HepG2 (cell line): ENCODE results near the gene STAB2. TPM values are rescaled to one million over a fixed set of nuclear protein-coding genes. Genes with fewer than 3 reads are reported as not detected.

ENCODE experiments used
- ATAC-seq: fragments of 200-7000 bp; cut with Tn5 transposase; 3 replicates; pipeline ENCODE4 v1.9.1; 2020; ENCODE audit warnings: mild to moderate bottlenecking, moderate library complexity
- BruUV-seq: library from RNA; stranded (reverse); fragments of 400-500 nt; replicated peaks from 2 replicates; lab custom pipeline; 2021; lab: Mats Ljungman, UMichigan
- CTCF ChIA-PET: fragments of 300-600 bp; formaldehyde crosslinking; extraction: SDS; loops from one replicate; lab custom pipeline; 2021; ENCODE audit warnings: low total read pairs, inconsistent platforms, low intra/inter-chr PET ratio; lab: Yijun Ruan, JAX
- POLR2A ChIA-PET: fragments of 350-600 bp; sonication (Branson Sonifier 250); formaldehyde crosslinking; loops from one replicate; lab custom pipeline; 2020; ENCODE audit warnings: antibody characterized with exemption, inconsistent platforms; lab: Yijun Ruan, JAX
- DNase-seq: peaks from one replicate; pipeline ENCODE4 v3.0.0-alpha.2; 2015; ENCODE audit warnings: low spot score
- FAIRE-seq: peaks from 3 replicates; lab custom pipeline; 2011; peaks lifted over from hg19 to GRCh38; lab: Jason Lieb, UNC
- H2AFZ ChIP-seq: one replicate; pipeline ENCODE4 v1.6.1; 2011; ENCODE audit warnings: low read length, inconsistent platforms
- H3K27ac ChIP-seq: fragments of 300-600 bp; 3 replicates; pipeline ENCODE4 v1.8.0; 2011; ENCODE audit warnings: mixed run types, mild to moderate bottlenecking, mixed read lengths, low read length, inconsistent platforms; ENCODE audit not compliant: insufficient read depth; ENCODE audit errors: extremely low read length
- H3K27me3 ChIP-seq, 2 experiments: fragments of 200-600 bp in 1 of 2; 2 replicates in 1 of 2; 3 replicates in 1 of 2; pipeline versions ENCODE4 v1.6.0 to v1.8.0; 2011; ENCODE audit warnings: low read length in 2 of 2, mild to moderate bottlenecking in 2 of 2, moderate library complexity in 2 of 2, inconsistent platforms in 1 of 2; ENCODE audit not compliant: insufficient read depth in 2 of 2, control insufficient read depth in 1 of 2
- H3K36me3 ChIP-seq, 2 experiments: fragments of 200-600 bp in 1 of 2; replicated peaks in 1 of 2; 2 replicates in 1 of 2; 3 replicates in 1 of 2; pipeline versions ENCODE4 v1.5.1 to v1.8.0; 2011; ENCODE audit warnings: low read length in 2 of 2, inconsistent platforms in 1 of 2; ENCODE audit not compliant: insufficient read depth in 2 of 2, control insufficient read depth in 1 of 2
- H3K4me1 ChIP-seq: 2 replicates; pipeline ENCODE4 v1.5.1; 2012; ENCODE audit warnings: low read length, inconsistent platforms; ENCODE audit not compliant: insufficient read depth
- H3K4me2 ChIP-seq: 2 replicates; pipeline ENCODE4 v1.6.0; 2011; ENCODE audit warnings: low read depth, low read length, inconsistent platforms
- H3K4me3 ChIP-seq, 3 experiments: fragments of 200-600 bp in 1 of 3; sonication (generic), shearing (Covaris generic) in 1 of 3; replicated peaks in 1 of 3; 2 replicates each; pipeline ENCODE4 v1.5.1; 2011 to 2016; ENCODE audit warnings: low read length in 3 of 3, inconsistent platforms in 2 of 3, low read depth in 2 of 3, mild to moderate bottlenecking in 2 of 3, control low read depth in 1 of 3, mixed read lengths in 1 of 3; ENCODE audit not compliant: insufficient read depth in 1 of 3
- H3K79me2 ChIP-seq: one replicate; pipeline ENCODE4 v1.6.1; 2011; ENCODE audit warnings: low read length, inconsistent platforms; ENCODE audit not compliant: insufficient read depth
- H3K9ac ChIP-seq: 2 replicates; pipeline ENCODE4 v1.6.0; 2011; ENCODE audit warnings: mild to moderate bottlenecking, low read depth, low read length, inconsistent platforms; ENCODE audit not compliant: insufficient read depth
- H3K9me3 ChIP-seq: 2 replicates; pipeline ENCODE4 v1.5.1; 2012; ENCODE audit warnings: mild to moderate bottlenecking, low read length
- H4K20me1 ChIP-seq: 2 replicates; pipeline ENCODE4 v1.6.0; 2011; ENCODE audit warnings: inconsistent platforms, mild to moderate bottlenecking, low read length, moderate library complexity; ENCODE audit not compliant: insufficient read depth
- CAMTA2 ChIP-seq: sonication (generic); formaldehyde crosslinking; IDR thresholded peaks from 2 replicates; pipeline ENCODE4 v1.4.0; 2020; ENCODE audit warnings: mild to moderate bottlenecking, missing genetic modification reagents, borderline replicate concordance
- HMGXB3 ChIP-seq: sonication (generic); formaldehyde crosslinking; IDR thresholded peaks from 2 replicates; pipeline ENCODE4 v1.4.0; 2020; ENCODE audit warnings: missing genetic modification reagents, borderline replicate concordance
- HNF4A ChIP-seq: sonication (generic); formaldehyde crosslinking; IDR thresholded peaks from 2 replicates; pipeline ENCODE4 v1.4.0; 2020; ENCODE audit warnings: missing genetic modification reagents
- HNRNPLL ChIP-seq: fragments of 200-400 bp; formaldehyde crosslinking; IDR thresholded peaks from 2 replicates; pipeline ENCODE4 v1.6.1; 2017; ENCODE audit warnings: mild to moderate bottlenecking, low read depth, low read length; ENCODE audit not compliant: poor library complexity, severe bottlenecking
- ISX ChIP-seq: sonication (generic); formaldehyde crosslinking; conservative IDR thresholded peaks from 2 replicates; pipeline ENCODE4 v1.5.0; 2020; ENCODE audit warnings: missing genetic modification reagents
- KIAA2018 ChIP-seq: sonication (generic); formaldehyde crosslinking; IDR thresholded peaks from 2 replicates; pipeline ENCODE4 v1.5.0; 2020; ENCODE audit warnings: mild to moderate bottlenecking, missing genetic modification reagents, borderline replicate concordance
- ZNF644 ChIP-seq: IDR thresholded peaks from 2 replicates; pipeline ENCODE4 v1.6.1; 2016; ENCODE audit warnings: low read depth
- WGBS: methylation state at CpG from one replicate; pipeline ENCODE4 v1.1.6; 2017; ENCODE audit warnings: low lambda C conversion rate; 5-methylcytosine and 5-hydroxymethylcytosine counted together
- in situ Hi-C: cut with HindIII; loops from 2 replicates; pipeline ENCODE4 v1.10.0; 2017; ENCODE audit warnings: low pct_unique_long_range_greater_than_20kb; ENCODE audit not compliant: extremely low pct_ligation_motif_present
- intact Hi-C: fragments of 100-400 bp; cut with micrococcal nuclease; formaldehyde crosslinking; loops from one replicate; pipeline ENCODE4 v1.10.0; 2022; ENCODE audit not compliant: unreplicated experiment
- polyA plus RNA-seq, 8 experiments: library from polyadenylated mRNA; depleted of rRNA in 3 of 8; stranded (reverse) in 7 of 8; unstranded in 1 of 8; fragments of >200 nt; fragmentation: Illumina TruSeq in 4 of 8; extraction: Trizol in 4 of 8; gene quantifications; 2 replicates each; pipeline versions ENCODE4 v1.2.1 to v1.2.3, GENCODE V29; 2011 to 2016; ENCODE audit warnings: low read depth in 4 of 8, missing spikeins in 1 of 8, mixed read lengths in 1 of 8; ENCODE audit not compliant: insufficient read depth in 1 of 8
- total RNA-seq, 5 experiments: library from RNA; depleted of rRNA; stranded (reverse); fragments of >200 nt; fragmentation: Illumina TruSeq; extraction: Trizol; gene quantifications; 2 replicates each; pipeline ENCODE4 v1.2.3, GENCODE V29; 2016; ENCODE audit warnings: low read depth in 1 of 5
- TF ChIP-seq, protein P1 (sequence below): sonication (generic); formaldehyde crosslinking; conservative IDR thresholded peaks from 2 replicates; pipeline ENCODE4 v1.4.0; 2020; ENCODE audit warnings: missing genetic modification reagents

STAB2 gene
- total and polyA plus RNA-seq, 2 of the 13 experiments (the other 11 are each of a cell fraction or from before 2014, with no cell fraction given): not detected

GRCh38 chr12:103642240-103642864 is 55.3 kb downstream of the STAB2 start (continued):
- TF ChIP-seq HMGXB3 (CRISPR knock-in tag): no peak
- TF ChIP-seq, protein P1, sequence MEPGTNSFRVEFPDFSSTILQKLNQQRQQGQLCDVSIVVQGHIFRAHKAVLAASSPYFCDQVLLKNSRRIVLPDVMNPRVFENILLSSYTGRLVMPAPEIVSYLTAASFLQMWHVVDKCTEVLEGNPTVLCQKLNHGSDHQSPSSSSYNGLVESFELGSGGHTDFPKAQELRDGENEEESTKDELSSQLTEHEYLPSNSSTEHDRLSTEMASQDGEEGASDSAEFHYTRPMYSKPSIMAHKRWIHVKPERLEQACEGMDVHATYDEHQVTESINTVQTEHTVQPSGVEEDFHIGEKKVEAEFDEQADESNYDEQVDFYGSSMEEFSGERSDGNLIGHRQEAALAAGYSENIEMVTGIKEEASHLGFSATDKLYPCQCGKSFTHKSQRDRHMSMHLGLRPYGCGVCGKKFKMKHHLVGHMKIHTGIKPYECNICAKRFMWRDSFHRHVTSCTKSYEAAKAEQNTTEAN (CRISPR knock-in tag): 0 out of 2 replicates have a peak, but pooled peaks have one; percentile 57
- TF ChIP-seq, all 625 proteins: peak for 5

DNA sequence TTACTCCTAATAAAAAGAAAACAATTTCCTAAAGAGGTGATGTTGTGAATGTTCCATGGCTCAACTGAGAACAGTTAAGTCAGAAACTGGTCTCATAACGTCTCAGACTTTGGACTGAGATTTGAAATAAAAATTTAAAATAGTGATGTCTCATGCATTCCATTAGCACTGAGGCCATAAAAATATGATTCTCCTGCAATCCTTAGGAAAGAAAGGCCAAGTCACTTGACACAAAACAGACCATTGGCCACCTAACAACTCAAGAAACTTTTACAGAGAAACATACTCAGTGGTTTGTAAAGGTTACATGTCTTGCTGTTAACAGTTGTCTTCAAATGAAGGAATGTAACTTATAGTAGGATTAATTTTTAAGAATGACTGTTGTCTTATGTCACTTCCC is 58.1 kb downstream of the STAB2 start:
- FAIRE-seq (no peak), DNase-seq (no peak), ATAC-seq (no peak)
- in situ Hi-C loops (no loop called here), intact Hi-C loops (no loop called here)
- no peak overlapping the region for H3K4me2 ChIP-seq
- H3K27ac ChIP-seq: no peak overlapping the region
- no peak overlapping the region for H3K9ac ChIP-seq
- no peak overlapping the region for H2AFZ ChIP-seq
- H3K4me3 ChIP-seq: no peak overlapping the region
- ChIA-PET POLR2A (no interaction called here), CTCF (no interaction called here)
- no peaks in the 10 kb centered on the region for H3K79me2 ChIP-seq
- no peaks in the 10 kb centered on the region for H3K27me3 ChIP-seq
- H4K20me1 ChIP-seq: no peaks in the 10 kb centered on the region
- no peaks in the 10 kb centered on the region for H3K36me3 ChIP-seq
- no peaks in the 10 kb centered on the region for H3K9me3 ChIP-seq
- no TSS peak for BruUV-seq
- 0% methylated on average over 1 of the region's 1 CpG for WGBS
- peaks cover 9% of the 10 kb centered on the region for H3K4me1 ChIP-seq
- TF ChIP-seq KIAA2018 (CRISPR knock-in tag) (no peak), HNF4A (CRISPR knock-in tag) (no peak), ISX (CRISPR knock-in tag) (no peak), HNRNPLL (no peak), CAMTA2 (CRISPR knock-in tag) (no peak), ZNF644 (CRISPR knock-in tag) (no peak)
